Esophagus (tissue), 2 donors: ENCODE results near the gene IQCF6. TPM values are rescaled to one million over a fixed set of nuclear protein-coding genes. Genes with fewer than 3 reads are reported as not detected.
"Not testable (repeated sequence)": the region's sequence is repeated elsewhere in the genome, so short reads cannot be mapped to it uniquely, and the experiment has no call there.

Source experiments
- H3K27ac ChIP-seq, 2 donors: one replicate each; pipeline ENCODE4 v1.5.1; 2013; ENCODE audit warnings: low read depth in 2 of 2, mild to moderate bottlenecking in 2 of 2, inconsistent platforms in 1 of 2, low read length in 1 of 2, moderate library complexity in 1 of 2
- H3K27me3 ChIP-seq, 2 donors: one replicate each; pipeline ENCODE4 v1.6.1; 2013; ENCODE audit warnings: low read length in 2 of 2, control low read depth in 1 of 2, mild to moderate bottlenecking in 1 of 2; ENCODE audit not compliant: insufficient read depth in 2 of 2, control insufficient read depth in 1 of 2
- H3K36me3 ChIP-seq, 2 donors: one replicate each; pipeline ENCODE4 v1.6.1; 2013; ENCODE audit warnings: low read length in 1 of 2; ENCODE audit not compliant: control insufficient read depth in 2 of 2, insufficient read depth in 2 of 2
- H3K4me1 ChIP-seq, 2 donors: one replicate each; pipeline ENCODE4 v1.6.1; 2013; ENCODE audit warnings: low read length in 1 of 2; ENCODE audit not compliant: control insufficient read depth in 2 of 2, insufficient read depth in 2 of 2
- H3K4me3 ChIP-seq, 2 donors: one replicate each; pipeline ENCODE4 v1.5.1; 2013; ENCODE audit warnings: low read length in 2 of 2, mild to moderate bottlenecking in 2 of 2, low read depth in 1 of 2, moderate library complexity in 1 of 2
- H3K9me3 ChIP-seq, 2 donors: one replicate each; pipeline ENCODE4 v1.6.1; 2013; ENCODE audit warnings: mild to moderate bottlenecking in 2 of 2, low read depth in 1 of 2, low read length in 1 of 2, moderate library complexity in 1 of 2; ENCODE audit not compliant: control insufficient read depth in 2 of 2, insufficient read depth in 1 of 2
- WGBS, 2 donors: extraction: QIAGEN DNeasy Blood & Tissue Kit; methylation state at CpG; one replicate each; pipeline ENCODE4 v1.1.7; 2013; 5-methylcytosine and 5-hydroxymethylcytosine counted together
- polyA plus RNA-seq, 2 donors: library from polyadenylated mRNA; stranded (reverse); fragments of 200-250 nt; gene quantifications; one replicate each; pipeline ENCODE4 v1.2.3, GENCODE V29; 2013
- donor health status: healthy with polysubstance abuse.
- donor health status: Bipolar disorder and iron deficiency.

The IQCF6 gene
- polyA plus RNA-seq, 2 donors, result not detected

DNA sequence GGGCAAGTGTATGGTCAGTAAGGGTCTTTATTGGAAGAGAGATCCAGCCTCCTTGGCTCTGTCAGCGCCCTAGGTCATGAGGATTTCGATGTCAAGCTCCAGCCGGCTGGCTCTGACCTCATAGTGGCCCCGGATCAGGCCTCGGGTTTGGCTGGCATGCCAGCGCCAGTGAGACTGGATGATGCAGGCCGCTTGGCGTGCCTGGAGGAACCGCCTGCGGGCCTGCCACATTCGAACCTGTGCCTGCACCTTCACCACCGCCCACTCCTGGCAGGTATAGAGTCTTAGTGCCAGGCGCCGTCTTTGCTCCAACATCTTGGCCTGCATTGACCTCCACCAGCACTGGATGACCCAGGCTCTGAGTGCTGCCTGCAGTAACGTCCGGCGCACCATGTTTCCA lies 483 bp downstream of the IQCF6 start:
- Histone ChIP-seq H3K36me3 (no peaks in the 10 kb centered on the region), H3K4me3 (no peak overlapping the region), H3K4me1 (no peaks in the 10 kb centered on the region), H3K9me3 (no peaks in the 10 kb centered on the region), H3K27ac (no peak overlapping the region), H3K27me3 (peaks cover 0 to under 1% of the 10 kb centered on the region in 2 donors)
- 95% methylated on average over 17 of the region's 17 CpGs for WGBS, 2 donors

- 38 to 45% methylated on average over 3 of the region's 3 CpGs for whole genome bisulfite sequencing, 2 donors
- H3K27ac ChIP-seq, result no peak overlapping the region
- no peaks in the 10 kb centered on the region for H3K9me3 ChIP-seq
- H3K27me3 ChIP-seq, result peaks cover 0 to 4% of the 10 kb centered on the region in 2 donors
- H3K36me3 ChIP-seq, result no peaks in the 10 kb centered on the region
- H3K4me3 ChIP-seq, result no peak overlapping the region
- H3K4me1 ChIP-seq, result no peaks in the 10 kb centered on the region
These were observed 1.1 kb downstream of the IQCF6 start for GRCh38 chr3:51777985-51778384.

DNA sequence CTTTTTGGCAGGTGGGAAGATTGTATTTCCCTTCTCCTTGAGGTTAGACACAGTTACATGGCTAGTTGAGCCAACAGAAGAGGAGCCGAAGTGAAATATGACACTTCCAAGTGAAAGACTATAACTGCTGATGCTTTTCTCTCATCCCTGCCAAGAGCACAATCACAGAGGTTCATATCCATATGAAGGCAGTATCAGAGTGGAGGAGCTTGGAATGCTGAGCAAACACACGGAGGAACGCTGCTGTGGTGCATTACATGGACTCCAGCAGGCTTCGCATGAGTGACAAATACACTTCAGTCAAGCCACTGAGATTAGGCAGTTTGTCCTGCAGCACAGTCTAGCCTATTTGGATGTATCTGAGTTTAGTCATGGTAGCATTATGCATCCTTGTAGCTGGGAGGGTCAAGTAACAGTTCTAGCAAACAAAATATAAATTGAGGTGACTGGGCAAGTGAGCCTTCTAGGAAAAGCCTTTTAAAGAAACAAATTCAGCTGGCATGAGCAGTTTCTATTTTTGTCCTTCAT lies 5.4 kb downstream of the IQCF6 start:
- H3K27ac ChIP-seq, result no peak overlapping the region
- no peaks in the 10 kb centered on the region for H3K4me1 ChIP-seq
- no peaks in the 10 kb centered on the region for H3K36me3 ChIP-seq
- no peak overlapping the region for H3K4me3 ChIP-seq
- WGBS, 2 donors, result 32 to 43% methylated on average over 4 of the region's 4 CpGs
- H3K27me3 ChIP-seq, result peaks cover 0 to 4% of the 10 kb centered on the region in 2 donors
- H3K9me3 ChIP-seq, result no peaks in the 10 kb centered on the region

- Histone ChIP-seq H3K4me3 (no peak overlapping the region), H3K4me1 (no peaks in the 10 kb centered on the region), H3K36me3 (no peaks in the 10 kb centered on the region), H3K9me3 (peaks cover 4 to 14% of the 10 kb centered on the region in 2 donors), H3K27ac (no peak overlapping the region), H3K27me3 (no peaks in the 10 kb centered on the region)
These were observed 19.8 kb downstream of the IQCF6 start for GRCh38 chr3:51759203-51759602.

- H3K4me1 ChIP-seq, H3K9me3 ChIP-seq, H3K27me3 ChIP-seq, H3K27ac ChIP-seq, H3K36me3 ChIP-seq: not testable (repeated sequence)
- 61 to 66% methylated on average over 13 of the region's 13 CpGs for WGBS, 2 donors
- peak overlapping the region in 1 of 2 donors; percentile 19 for H3K4me3 ChIP-seq
These were observed 25.0 kb downstream of the IQCF6 start for GRCh38 chr3:51753763-51754750.

- WGBS, 2 donors, result 87 to 92% methylated on average over 2 of the region's 2 CpGs
- Histone ChIP-seq H3K27me3 (no peaks in the 10 kb centered on the region), H3K9me3 (peaks cover 0 to 2% of the 10 kb centered on the region in 2 donors), H3K4me1 (no peaks in the 10 kb centered on the region), H3K36me3 (no peaks in the 10 kb centered on the region), H3K4me3 (no peak overlapping the region), H3K27ac (no peak overlapping the region)
These were observed 27.8 kb downstream of the IQCF6 start for GRCh38 chr3:51751287-51751686.

DNA sequence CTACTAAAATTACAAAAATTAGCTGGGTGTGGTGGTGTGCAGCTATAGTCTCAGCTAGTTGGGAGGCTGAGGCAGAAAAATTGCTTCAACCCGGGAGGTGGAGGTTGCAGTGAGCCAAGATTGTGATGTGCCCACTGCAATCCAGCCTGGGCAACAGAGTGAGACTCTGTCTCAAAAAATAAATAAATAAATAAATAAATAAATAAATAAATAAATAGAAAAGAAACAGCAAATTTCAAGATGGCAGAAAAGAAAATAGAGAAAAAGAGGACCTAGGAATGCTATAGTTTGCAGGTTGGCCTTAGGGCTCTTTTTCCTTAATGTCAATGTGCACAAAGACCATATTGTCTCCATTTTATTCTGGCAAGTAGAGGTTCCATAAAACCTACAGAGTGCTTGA lies 28.2 kb downstream of the IQCF6 start:
- 92 to 100% methylated on average over 1 of the region's 1 CpG for WGBS, 2 donors

GRCh38 chr3:51748327-51748726 lies 30.7 kb downstream of the IQCF6 start:
- H3K9me3 ChIP-seq, result no peaks in the 10 kb centered on the region
- H3K4me1 ChIP-seq, result no peaks in the 10 kb centered on the region
- H3K36me3 ChIP-seq, result no peaks in the 10 kb centered on the region
- no peak overlapping the region for H3K4me3 ChIP-seq
- WGBS, 2 donors, result 46 to 70% methylated on average over 1 of the region's 1 CpG
- H3K27ac ChIP-seq, result no peak overlapping the region
- H3K27me3 ChIP-seq, result no peaks in the 10 kb centered on the region

More for the DNA sequence above, 28.2 kb downstream of the IQCF6 start:
- H3K9me3 ChIP-seq, result peaks cover 0 to 2% of the 10 kb centered on the region in 2 donors
- no peaks in the 10 kb centered on the region for H3K36me3 ChIP-seq
- H3K27me3 ChIP-seq, result no peaks in the 10 kb centered on the region
- no peaks in the 10 kb centered on the region for H3K4me1 ChIP-seq
- no peak overlapping the region for H3K27ac ChIP-seq
- no peak overlapping the region for H3K4me3 ChIP-seq

DNA sequence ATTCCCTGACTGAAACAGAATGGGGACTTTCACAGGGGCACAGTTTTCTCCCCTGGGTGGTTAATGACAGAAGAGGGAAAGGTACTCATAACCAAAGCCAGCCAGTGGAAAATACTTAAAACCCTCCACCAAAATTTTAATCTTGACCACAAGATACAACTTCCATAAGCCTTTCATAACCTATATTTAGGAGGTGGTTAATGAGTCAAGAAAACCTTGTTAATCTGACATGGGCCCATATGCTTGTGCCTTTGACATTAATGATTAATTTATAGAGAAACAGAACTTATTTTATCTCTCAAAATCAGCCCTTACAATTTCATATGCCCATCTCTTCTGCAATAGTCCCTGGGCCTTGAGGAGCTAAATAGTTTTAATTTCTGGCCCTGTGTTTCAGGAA lies 31.2 kb downstream of the IQCF6 start:
- H3K4me3 ChIP-seq, result no peak overlapping the region
- no peaks in the 10 kb centered on the region for H3K9me3 ChIP-seq
- H3K27ac ChIP-seq, result no peak overlapping the region
- no peaks in the 10 kb centered on the region for H3K36me3 ChIP-seq
- no peaks in the 10 kb centered on the region for H3K4me1 ChIP-seq
- H3K27me3 ChIP-seq, result no peaks in the 10 kb centered on the region

DNA sequence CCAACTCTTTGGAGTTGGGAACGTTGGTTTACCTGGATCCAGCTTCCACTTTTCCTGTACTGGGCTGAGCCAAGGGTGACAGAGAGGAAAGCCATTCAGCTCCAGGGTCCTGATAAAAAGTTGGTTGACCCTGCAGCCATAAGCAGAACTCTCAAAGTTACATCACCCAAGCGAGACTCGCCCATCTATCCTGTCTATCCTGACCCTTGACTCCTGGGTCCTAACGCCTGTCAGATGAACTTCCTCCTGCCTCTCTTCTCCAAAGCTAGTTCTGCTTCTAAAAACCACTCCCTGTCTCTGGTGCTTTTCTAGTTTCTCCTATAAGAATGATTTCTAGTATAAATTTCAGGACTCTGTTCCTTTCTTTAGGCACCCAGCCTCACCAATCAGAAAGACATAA lies 36.1 kb downstream of the IQCF6 start:
- H3K9me3 ChIP-seq, H3K4me1 ChIP-seq, H3K27me3 ChIP-seq, H3K4me3 ChIP-seq, H3K36me3 ChIP-seq, H3K27ac ChIP-seq: not testable (repeated sequence)
- WGBS, 2 donors, result 61 to 62% methylated on average over 4 of the region's 4 CpGs
